Ectodermal cell (in vitro differentiated cells): ENCODE data around the gene CASP10.
"Not testable (repeated sequence)": the region's sequence is repeated elsewhere in the genome, so short reads cannot be mapped to it uniquely, and the experiment has no call there.

Experiments
- H3K27ac ChIP-seq: 2 replicates; pipeline ENCODE4 v1.7.0; 2013; ENCODE audit warnings: mild to moderate bottlenecking, low read depth, low read length; ENCODE audit not compliant: insufficient read depth, poor library complexity, severe bottlenecking
- H3K27me3 ChIP-seq: 2 replicates; pipeline ENCODE4 v1.7.0; 2013; ENCODE audit warnings: mild to moderate bottlenecking, low read length; ENCODE audit not compliant: insufficient read depth, control insufficient read depth, poor library complexity, severe bottlenecking
- H3K36me3 ChIP-seq: one replicate; pipeline ENCODE4 v1.7.0; 2013; ENCODE audit warnings: low read length; ENCODE audit not compliant: control insufficient read depth, insufficient read depth
- H3K4me1 ChIP-seq: one replicate; pipeline ENCODE4 v1.7.0; 2013; ENCODE audit warnings: low read length; ENCODE audit not compliant: control insufficient read depth, insufficient read depth
- H3K4me3 ChIP-seq: 2 replicates; pipeline ENCODE4 v1.7.0; 2013; ENCODE audit warnings: low read depth, low read length, control low read depth; ENCODE audit not compliant: insufficient read depth
- H3K9me3 ChIP-seq: 2 replicates; pipeline ENCODE4 v1.7.0; 2013; ENCODE audit warnings: mild to moderate bottlenecking, low read length, moderate library complexity; ENCODE audit not compliant: control insufficient read depth
- WGBS, 2 experiments: methylation state at CpG; one replicate each; pipeline ENCODE4 v1.1.7; 2013; ENCODE audit warnings: missing lambda C conversion rate in 2 of 2; 5-methylcytosine and 5-hydroxymethylcytosine counted together

The CASP10 gene

DNA sequence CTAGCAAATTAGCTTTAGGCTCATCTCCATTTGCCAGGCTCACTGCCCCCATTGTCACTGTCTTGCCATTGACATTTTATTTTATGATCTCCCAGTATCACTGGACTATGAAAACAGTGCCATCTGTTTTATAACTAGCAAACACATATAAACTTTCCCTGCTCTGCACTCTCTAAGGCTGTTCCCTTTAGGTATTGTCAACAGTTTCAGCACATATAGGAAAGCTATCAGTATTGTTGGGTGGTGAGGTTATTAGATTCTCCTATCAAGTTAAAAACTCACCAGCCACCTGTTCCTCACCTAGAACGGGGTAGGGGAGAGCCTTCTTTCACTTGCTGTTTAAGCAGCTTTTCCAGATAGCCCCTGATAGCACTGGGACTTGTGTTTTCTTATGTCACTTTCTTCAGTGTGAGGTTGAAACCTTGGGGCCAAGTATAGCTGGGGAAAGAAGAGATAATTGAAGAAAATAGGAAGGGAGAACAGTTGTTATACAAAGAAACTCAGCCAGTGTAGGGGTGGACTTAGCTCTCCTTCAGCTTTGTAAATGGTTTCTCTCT lies 34.4 kb upstream of the CASP10 start:
- H3K27me3 ChIP-seq: no peaks in the 10 kb centered on the region
- H3K4me3 ChIP-seq: no peak overlapping the region
- H3K36me3 ChIP-seq: no peaks in the 10 kb centered on the region
- no peak overlapping the region for H3K27ac ChIP-seq
- 70 to 88% methylated on average over 1 of the region's 1 CpG for WGBS, 2 experiments
- no peaks in the 10 kb centered on the region for H3K4me1 ChIP-seq
- H3K9me3 ChIP-seq: no peaks in the 10 kb centered on the region

DNA sequence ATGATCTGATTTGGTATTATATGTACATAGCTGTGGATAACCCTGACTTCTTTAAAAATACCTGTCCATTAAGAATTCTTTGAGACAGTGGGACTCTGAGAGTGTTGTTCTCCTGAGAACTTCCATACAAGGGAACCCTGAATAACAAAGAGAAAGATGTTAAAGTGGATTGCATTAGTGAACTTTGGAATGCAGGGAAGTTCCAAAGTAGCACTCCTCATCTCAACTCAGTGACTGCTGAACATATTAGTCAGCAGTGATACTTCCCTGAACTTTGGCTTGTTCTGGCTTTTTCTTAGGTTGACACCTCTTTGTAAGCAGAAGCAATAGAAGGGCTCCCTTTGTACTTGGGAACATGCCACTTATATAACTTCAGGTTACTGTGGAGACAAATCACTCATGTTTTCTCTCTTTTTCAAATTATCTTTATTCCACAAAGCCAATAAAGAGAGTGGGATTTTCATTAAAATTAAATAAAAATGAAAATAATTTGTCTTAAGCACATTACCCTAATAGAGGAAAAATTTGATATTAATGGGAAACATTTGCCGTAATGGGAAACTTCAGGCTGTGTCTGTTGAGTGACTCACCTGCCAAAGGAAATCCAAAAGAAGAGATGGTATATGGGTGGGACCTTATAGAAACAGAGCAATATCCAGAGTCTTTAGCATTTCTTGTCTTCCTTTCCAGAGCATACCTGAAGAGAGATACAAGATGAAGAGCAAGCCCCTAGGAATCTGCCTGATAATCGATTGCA lies 33.7 kb upstream of the CASP10 start:
- no peaks in the 10 kb centered on the region for H3K9me3 ChIP-seq
- no peaks in the 10 kb centered on the region for H3K27me3 ChIP-seq
- 92 to 98% methylated on average over 2 of the region's 2 CpGs for WGBS, 2 experiments
- H3K4me1 ChIP-seq: no peaks in the 10 kb centered on the region
- H3K36me3 ChIP-seq: no peaks in the 10 kb centered on the region
- H3K27ac ChIP-seq: no peak overlapping the region
- H3K4me3 ChIP-seq: no peak overlapping the region

DNA sequence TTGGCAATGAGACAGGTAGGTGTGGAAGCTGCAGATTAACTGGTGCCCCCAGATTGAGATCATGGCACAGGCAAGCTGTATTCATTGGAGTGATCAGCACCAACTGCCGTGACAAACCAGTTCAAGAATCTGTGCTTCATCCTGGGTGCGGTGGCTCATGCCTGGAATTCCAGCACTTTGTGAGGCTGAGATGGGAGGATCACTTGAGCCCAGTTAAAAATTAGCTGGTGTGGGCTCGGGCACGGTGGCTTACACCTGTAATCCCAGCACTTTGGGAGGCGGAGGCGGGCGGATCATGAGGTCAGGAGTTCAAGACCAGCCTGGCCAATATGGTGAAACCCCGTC lies 33.1 kb upstream of the CASP10 start:
- not testable (repeated sequence) for H3K4me1 ChIP-seq, H3K36me3 ChIP-seq, H3K4me3 ChIP-seq, H3K27ac ChIP-seq, H3K9me3 ChIP-seq, H3K27me3 ChIP-seq
- WGBS, 2 experiments: 90 to 93% methylated on average over 8 of the region's 8 CpGs

DNA sequence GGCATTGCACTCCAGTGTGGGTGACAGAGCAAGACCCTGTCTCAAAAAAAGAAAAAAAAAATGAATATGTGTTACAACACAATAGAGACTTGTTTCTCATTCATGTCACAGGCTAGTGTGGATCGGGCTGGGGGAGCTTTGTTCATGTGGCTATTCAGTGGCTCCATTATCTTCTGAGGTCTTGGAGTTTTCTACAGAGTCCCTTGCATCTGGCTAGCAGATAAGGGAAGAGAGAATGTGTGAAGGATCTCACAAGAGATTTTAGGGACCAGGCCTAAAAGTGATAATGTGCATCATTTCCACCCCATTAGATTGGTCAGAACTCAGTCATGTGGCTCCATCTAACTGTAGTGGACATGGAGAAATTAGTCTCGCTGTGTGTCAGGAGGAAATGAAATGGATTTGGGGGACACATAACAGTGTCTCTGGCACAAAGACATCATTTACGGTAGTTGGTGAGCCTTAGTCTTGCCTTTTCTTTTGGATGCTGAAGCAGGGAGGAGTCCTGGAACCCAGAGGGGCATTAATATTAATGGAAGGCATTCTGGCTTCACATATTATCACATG lies 32.4 kb upstream of the CASP10 start:
- Histone ChIP-seq H3K4me1 (no peaks in the 10 kb centered on the region), H3K27ac (no peak overlapping the region), H3K4me3 (no peak overlapping the region), H3K27me3 (no peaks in the 10 kb centered on the region), H3K36me3 (no peaks in the 10 kb centered on the region), H3K9me3 (no peaks in the 10 kb centered on the region)
- whole genome bisulfite sequencing, 2 experiments: 92 to 97% methylated on average over 3 of the region's 3 CpGs

DNA sequence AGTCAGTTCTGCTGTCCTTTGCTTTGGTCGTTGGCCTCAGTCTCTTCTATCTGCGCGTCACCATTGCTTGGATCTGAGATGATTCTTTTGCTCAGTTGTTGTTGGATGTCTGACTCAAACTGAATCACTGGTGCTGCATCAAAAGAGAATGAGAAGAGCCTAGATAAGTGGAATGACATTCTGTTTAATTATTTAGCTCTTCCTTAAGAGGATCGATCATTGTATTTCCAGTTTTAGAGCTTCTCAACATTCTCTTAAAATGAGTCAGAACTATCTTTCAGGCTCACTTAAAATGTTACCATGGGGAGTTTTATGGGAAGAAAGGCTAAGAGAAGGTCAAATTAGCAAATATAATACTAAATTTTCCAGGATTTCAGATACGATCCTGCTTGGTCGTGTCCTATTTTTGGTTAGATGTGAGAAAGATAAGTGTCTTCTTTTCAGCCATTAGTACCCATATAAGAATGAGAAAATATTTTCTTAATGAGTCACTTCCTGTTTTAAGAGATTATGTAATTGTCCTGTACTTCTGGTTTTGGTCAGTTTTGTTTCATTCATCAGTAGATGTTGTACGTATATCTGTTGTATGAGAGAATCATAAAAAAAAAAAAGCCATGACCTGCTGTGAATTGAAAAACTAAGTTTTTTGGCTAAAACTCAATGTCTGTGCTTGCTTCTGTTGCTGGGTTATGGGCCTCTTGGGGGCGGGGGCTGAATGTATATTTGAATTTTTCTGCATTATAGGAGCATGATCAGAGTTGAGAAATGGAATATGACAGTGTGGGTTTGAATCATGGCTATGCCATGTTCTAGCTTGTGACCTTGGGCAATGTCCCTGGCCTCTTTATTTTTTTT lies 31.6 kb upstream of the CASP10 start:
- Histone ChIP-seq H3K4me3 (no peak overlapping the region), H3K9me3 (no peaks in the 10 kb centered on the region), H3K27ac (no peak overlapping the region), H3K4me1 (no peaks in the 10 kb centered on the region), H3K36me3 (no peaks in the 10 kb centered on the region), H3K27me3 (no peaks in the 10 kb centered on the region)
- WGBS, 2 experiments: 90 to 97% methylated on average over 5 to 8 of the region's 8 CpGs

DNA sequence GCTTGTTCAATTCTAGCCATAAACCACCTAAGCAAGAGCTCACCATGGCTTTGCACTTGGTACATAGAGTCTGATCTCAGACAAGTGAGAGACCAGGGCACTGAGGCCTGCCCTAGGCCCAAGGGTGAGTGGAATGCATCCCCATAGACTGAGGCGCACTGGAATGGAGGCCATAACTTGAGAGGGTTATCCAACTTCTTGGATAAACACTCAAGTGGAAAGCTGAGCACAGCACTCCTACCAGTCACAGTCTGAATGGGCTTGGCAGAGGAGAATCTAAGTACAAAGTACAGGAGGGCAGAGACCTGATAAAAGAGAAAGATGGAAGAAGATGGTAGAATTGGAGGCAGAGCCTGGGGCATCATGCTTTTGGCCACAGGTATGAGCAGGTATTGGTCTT lies 30.4 kb upstream of the CASP10 start:
- no peaks in the 10 kb centered on the region for H3K36me3 ChIP-seq
- H3K27ac ChIP-seq: no peak overlapping the region
- 94 to 100% methylated on average over 1 of the region's 1 CpG for WGBS, 2 experiments
- no peaks in the 10 kb centered on the region for H3K27me3 ChIP-seq
- no peaks in the 10 kb centered on the region for H3K4me1 ChIP-seq
- no peaks in the 10 kb centered on the region for H3K9me3 ChIP-seq
- no peak overlapping the region for H3K4me3 ChIP-seq

DNA sequence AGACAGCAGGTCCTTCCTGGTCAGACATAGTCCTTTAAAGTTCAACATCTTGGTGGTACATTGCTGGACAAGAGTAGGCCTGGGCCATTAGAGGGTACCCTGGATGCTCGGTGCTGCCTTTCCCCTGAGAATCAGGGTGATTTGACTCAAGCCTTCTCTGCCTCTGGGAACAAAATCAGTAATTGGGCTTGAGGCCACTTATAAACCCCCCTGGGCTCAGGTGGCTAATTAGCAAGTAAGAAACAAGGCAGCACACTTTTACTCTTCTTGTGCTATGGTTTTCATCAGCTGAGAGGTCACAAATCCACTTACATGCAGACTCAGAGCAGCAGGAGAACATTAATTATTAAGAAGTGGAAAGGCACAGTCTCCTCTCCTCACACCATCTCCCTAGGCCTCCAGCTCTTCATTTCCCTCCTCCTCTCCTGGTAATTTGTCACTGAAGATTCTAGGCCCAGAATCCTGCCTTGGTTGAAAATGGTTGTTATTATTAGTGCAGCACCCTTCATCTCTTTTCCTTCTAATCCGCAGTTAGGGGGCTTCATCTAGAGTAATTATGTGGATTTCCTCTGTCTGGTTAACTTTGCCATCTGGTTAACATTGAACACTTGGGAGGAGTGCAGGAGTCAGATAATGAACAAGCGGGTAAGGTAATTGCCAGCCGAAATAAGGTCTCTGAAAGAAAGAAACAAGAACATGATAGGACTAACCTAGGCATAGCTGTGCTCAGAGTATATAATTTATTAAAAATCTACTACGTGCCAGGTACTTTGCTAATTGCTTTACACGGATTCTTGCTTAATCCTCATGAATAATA lies 29.7 kb upstream of the CASP10 start:
- WGBS, 2 experiments: 92 to 95% methylated on average over 5 to 6 of the region's 6 CpGs
- H3K27me3 ChIP-seq: no peaks in the 10 kb centered on the region
- H3K27ac ChIP-seq: no peak overlapping the region

DNA sequence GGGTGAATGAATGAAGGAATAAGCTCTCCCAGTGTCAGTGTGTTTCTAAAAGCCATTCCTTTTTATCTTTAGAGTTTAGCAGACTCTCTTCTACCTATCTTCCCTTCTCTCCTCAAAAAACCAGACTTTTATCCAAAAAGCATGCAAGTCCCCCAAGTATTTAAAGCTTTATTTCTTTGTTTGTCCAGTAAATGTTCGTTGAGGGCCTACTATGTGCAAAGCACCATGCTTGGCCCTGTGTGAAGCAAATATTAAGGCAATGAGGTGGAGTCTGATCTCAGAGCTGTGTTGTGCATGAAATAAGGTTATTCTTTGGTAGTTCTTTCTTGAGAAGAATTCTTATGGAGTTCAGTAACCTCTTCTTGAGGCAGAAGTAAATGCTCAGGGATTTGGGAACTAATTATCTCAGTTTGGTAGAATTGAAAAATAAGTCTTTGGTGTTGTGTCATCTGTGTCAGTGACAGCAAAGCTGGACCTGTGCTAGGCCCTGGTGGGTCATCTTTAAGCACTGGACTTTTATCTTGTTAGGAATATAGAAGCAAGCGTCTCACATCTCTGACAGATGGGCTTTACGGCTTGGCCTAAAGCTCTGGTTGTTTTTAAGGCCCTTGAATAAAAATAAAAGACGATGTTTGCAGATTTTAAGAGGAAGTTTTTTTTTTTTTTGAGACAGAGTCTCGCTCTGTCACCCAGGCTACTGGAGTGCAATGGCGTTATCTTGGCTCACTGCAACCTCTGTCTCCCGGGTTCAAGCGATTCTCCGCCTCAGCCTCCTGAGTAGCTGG lies 28.1 kb upstream of the CASP10 start:
- H3K36me3 ChIP-seq: no peaks in the 10 kb centered on the region
- no peaks in the 10 kb centered on the region for H3K4me1 ChIP-seq
- no peak overlapping the region for H3K4me3 ChIP-seq
- H3K27me3 ChIP-seq: no peaks in the 10 kb centered on the region
- no peak overlapping the region for H3K27ac ChIP-seq
- H3K9me3 ChIP-seq: no peaks in the 10 kb centered on the region
- WGBS, 2 experiments: 95 to 96% methylated on average over 9 of the region's 9 CpGs

More for the DNA sequence above, 29.7 kb upstream of the CASP10 start:
- H3K4me1 ChIP-seq: no peaks in the 10 kb centered on the region
- H3K9me3 ChIP-seq: no peaks in the 10 kb centered on the region
- H3K4me3 ChIP-seq: no peak overlapping the region
- no peaks in the 10 kb centered on the region for H3K36me3 ChIP-seq

DNA sequence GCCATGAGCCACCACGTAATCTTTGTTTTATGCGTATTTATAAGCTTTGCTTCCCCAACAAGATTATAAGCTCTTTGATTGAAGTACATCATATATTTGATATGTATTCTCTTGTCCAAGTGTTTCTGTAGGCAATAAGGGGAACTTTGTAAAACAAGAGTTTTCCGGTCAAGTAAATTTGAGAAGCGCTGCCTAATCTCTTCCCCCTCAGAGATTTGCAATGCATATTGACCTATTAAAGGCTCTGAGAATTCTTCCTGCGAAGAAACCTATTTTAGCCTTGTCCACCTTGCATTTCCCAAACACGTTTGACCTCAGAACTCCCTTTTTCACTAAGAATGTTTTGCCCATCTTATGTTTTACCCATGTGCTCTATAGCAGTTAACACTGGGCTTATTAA lies 26.9 kb upstream of the CASP10 start:
- Histone ChIP-seq H3K4me1 (no peaks in the 10 kb centered on the region), H3K4me3 (no peak overlapping the region), H3K36me3 (no peaks in the 10 kb centered on the region)

More for the DNA sequence above, 26.9 kb upstream of the CASP10 start:
- 89 to 90% methylated on average over 6 of the region's 6 CpGs for WGBS, 2 experiments
- Histone ChIP-seq H3K27me3 (no peaks in the 10 kb centered on the region), H3K9me3 (no peaks in the 10 kb centered on the region), H3K27ac (no peak overlapping the region)
